Activated CD4-positive, alpha-beta T cell treated with anti-CD3 and anti-CD28 coated beads, Interleukin-2, amount 50 U/mL, for 1 hour (primary cell): ENCODE measurements around the gene SMIM43.
"Not testable (repeated sequence)": the region's sequence is repeated elsewhere in the genome, so short reads cannot be mapped to it uniquely, and the experiment has no call there.

Experiments
- DNase-seq: peaks from one replicate; pipeline ENCODE4 v3.0.0-alpha.2; 2020

The SMIM43 gene

GRCh38 chr4:121733942-121734341 lies 31.0 kb downstream of the SMIM43 start:
- no peak for DNase-seq

DNA sequence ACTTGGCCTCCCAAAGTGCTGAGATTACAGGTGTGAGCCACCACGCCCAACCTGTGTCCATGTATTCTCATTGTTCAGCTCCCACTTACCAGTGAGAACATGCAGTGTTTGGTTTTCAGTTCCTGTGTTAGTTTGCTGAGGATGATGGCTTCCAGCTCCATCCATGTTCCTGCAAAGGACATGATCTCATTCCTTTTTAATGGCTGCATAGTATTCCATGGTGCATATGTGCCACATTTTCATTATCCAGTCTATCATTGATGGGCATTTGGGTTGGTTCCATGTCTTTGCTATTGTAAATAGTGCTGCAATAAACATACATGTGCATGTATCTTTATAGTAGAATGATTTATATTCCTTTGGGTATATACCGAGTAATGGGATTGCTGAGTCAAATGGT lies 35.2 kb downstream of the SMIM43 start:
- DNase-seq, result not testable (repeated sequence)

GRCh38 chr4:121728798-121729226 lies 36.2 kb downstream of the SMIM43 start:
- DNase-seq, result no peak

- DNase-seq, result no peak
Measured at GRCh38 chr4:121728066-121728465, 36.9 kb downstream of the SMIM43 start.

DNA sequence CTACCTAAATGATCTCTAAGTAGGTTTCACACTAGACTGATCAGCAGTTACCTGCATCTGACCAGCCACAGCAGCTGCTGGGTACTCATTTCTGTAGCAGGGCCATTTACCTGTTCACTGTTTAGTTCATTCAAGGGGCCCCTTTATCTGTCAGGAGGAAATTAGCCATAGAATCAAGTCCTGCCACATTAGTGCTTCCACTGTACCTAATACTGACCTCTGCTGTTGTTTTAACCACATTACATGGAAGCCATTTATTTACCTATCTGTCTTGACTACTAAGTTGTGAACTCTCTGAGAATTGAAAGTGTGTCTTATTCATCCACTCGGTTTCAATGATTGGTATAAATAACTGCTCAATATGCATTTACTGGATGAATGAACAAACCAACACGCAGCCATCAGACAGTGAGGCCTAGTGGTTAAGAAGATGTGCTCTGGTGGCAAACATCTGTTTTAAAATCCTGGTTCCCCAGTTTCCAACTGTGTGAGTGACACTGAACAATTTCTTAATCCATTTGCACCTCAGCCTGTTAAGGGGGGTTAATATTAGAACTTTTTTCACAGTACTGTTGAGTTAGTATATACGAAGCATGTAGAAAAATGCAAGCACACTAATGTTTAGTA lies 38.2 kb downstream of the SMIM43 start:
- DNase-seq, result no peak

DNA sequence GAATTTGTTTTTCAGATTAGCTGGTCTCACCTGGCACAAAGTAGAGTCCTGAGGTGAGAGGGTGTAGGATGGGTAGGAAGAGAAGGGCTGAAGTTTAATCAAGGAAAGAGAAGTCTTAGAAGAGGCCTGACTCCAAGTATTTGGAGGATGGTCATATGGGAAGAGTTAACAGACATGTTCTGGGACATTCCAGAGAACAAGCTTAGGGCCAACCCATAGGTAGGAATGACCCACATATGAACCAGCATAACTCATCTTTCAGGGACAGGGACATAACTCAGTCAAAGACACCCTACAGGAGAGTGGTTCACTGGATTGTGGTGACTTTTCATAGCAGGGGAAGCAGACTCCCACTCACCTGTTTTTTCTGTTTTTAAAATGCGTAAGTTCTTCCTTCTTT lies 40.3 kb downstream of the SMIM43 start:
- DNase-seq, result no peak

GRCh38 chr4:121721700-121722099 lies 43.3 kb downstream of the SMIM43 start:
- no peak for DNase-seq

- DNase-seq, result no peak
Measured at GRCh38 chr4:121720109-121720508, 44.9 kb downstream of the SMIM43 start.

GRCh38 chr4:121717680-121718237 lies 47.2 kb downstream of the SMIM43 start:
- no peak for DNase-seq

DNA sequence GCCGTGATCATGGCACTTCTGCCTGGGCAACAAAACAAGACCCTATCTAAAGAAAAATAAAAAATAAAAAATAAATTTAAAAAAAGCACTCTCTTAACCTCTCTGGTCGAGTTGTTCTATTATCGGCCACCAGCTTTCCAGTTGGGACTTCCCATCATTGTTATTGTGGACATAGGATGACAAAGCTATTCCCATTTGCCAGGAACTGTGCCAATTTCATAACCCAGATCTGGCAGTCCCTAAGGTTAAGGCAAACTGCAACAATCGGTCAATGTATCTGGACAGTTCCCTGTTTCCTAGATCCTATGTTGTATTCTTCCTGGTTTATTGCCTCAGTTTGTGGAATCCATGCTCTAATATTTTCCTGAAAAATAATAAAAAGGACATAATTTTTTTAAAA lies 50.4 kb downstream of the SMIM43 start:
- no peak for DNase-seq

DNA sequence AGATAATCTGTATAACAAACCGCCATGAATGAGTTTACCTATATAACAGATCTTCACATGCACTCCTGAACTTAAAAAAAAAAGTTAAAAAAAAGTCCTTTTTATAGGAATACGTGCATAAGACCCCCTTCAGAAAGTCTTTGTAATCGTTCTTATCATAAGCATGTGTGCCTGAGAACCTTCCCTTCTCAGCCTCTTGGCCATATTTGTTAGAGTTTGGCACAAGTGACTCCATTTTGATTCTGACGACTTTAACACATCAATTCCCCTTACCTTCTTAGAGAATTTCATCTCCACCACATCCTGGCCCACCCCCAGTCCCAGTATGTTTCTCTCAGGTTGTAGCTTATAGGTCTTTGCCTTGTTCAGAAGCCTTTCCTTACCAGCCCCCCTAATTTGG lies 52.2 kb downstream of the SMIM43 start:
- DNase-seq, result no peak

- DNase-seq, result no peak
Measured at GRCh38 chr4:121712001-121712651, 52.8 kb downstream of the SMIM43 start.

DNA sequence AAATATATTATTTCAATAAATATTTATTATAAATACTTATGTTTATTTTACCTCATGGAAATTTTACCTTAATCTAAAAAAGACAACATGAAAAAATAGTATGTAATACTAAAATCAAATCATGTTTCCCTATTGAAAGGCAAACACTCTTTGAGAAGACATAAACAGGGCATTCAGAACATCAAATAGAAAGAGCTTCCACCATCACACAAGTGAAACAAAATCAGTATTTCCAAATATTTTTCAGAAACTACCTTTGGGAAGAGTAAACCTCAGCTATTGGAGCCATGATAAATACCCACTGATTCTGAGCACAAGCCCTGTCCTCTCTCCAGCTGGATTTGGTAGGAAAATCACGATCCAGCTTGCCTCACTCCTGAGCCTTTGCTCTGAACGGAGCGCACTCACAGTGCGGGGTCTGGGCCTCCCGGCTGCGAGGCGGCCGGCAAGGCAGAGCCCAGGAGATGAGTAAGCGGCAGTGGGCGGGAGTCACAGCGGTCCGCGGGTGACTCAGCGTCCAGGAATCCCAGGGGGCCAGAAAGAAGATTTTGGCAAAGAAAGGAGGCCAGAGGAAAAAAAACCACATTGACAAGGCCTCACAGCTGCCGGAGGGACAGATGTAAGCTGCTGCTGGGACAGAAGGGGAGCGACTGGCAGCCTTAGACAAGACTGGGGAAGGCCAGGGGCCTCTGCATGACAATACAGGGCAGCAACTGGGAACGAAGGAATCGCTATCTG lies 53.5 kb downstream of the SMIM43 start:
- no peak for DNase-seq

- DNase-seq, result no peak
Measured at GRCh38 chr4:121709766-121710405, 55.1 kb downstream of the SMIM43 start.
